ENCODE data around the gene HOXA7.

Gene HOXA7

GRCh38 chr7:27169658-27170425 is 13.4 kb upstream of the HOXA7 start:
- DNase-seq, result no peak

GRCh38 chr7:27168265-27168947 is 11.9 kb upstream of the HOXA7 start:
- DNase-seq, result no peak

DNA sequence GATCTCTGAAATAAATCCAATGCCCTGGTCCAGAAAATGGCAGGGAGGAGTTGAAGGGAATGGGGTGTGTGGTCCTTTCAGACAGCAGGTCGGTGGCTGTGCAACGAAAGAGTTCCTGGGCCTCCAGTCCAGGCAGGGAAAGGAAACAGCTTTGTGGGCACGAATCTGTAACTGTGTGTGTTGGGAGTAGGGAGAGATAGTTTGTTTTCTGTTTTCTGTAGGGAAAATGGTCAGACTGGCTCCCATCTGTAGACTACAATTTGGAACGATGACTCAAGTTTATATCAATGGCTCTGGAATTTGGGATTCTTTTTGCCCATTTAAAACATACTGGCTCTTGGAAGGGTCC is 11.4 kb upstream of the HOXA7 start:
- DNase-seq, result no peak

GRCh38 chr7:27166531-27167505 is 10.3 kb upstream of the HOXA7 start:
- DNase-seq, result no peak

GRCh38 chr7:27165996-27166530 is 9.6 kb upstream of the HOXA7 start:
- DNase-seq, result no peak

DNA sequence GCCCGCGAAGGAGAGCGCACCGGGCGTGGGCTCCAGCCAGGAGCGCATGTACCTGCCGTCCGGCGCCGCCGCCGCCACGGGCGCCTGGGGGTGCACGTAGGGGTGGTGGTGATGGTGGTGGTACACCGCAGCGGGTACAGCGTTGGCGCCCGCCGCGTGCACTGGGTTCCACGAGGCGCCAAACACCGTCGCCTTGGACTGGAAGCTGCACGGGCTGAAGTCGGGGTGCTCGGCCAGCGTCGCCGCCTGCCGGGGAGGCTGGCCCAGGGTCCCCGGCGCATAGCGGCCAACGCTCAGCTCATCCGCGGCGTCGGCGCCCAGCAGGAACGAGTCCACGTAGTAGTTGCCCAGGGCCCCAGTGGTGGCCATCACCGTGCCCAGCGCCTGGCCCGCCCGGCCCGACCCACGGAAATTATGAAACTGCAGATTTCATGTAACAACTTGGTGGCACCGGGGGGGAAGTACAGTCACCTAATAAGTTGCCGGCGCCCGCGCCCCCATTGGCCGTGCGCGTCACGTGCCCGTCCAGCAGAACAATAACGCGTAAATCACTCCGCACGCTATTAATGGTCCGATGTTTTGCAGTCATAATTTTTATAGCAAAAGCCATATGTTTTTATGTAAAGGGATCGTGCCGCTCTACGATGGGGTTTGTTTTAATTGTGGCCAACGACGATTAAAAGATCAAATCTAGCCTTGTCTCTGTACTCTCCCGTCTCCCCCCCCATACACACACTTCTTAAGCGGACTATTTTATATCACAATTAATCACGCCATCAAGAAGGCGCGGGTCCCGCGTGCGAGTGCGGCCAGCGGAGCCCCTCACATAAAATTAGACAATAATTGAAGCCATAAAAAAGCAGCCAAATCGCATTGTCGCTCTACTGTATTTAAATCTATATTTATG is 8.9 kb upstream of the HOXA7 start, which contains the start of gene HOXA9:
HOXA9 (minus strand) TSS at position 449 of the 907 bp plus-strand sequence; CDS start at position 369, 80 bp downstream.
- DNase-seq, result no peak

- no peak for DNase-seq
Measured at GRCh38 chr7:27164367-27165088, 8.1 kb upstream of the HOXA7 start.

- DNase-seq, result no peak
Measured at GRCh38 chr7:27164045-27164366, 7.5 kb upstream of the HOXA7 start.

DNA sequence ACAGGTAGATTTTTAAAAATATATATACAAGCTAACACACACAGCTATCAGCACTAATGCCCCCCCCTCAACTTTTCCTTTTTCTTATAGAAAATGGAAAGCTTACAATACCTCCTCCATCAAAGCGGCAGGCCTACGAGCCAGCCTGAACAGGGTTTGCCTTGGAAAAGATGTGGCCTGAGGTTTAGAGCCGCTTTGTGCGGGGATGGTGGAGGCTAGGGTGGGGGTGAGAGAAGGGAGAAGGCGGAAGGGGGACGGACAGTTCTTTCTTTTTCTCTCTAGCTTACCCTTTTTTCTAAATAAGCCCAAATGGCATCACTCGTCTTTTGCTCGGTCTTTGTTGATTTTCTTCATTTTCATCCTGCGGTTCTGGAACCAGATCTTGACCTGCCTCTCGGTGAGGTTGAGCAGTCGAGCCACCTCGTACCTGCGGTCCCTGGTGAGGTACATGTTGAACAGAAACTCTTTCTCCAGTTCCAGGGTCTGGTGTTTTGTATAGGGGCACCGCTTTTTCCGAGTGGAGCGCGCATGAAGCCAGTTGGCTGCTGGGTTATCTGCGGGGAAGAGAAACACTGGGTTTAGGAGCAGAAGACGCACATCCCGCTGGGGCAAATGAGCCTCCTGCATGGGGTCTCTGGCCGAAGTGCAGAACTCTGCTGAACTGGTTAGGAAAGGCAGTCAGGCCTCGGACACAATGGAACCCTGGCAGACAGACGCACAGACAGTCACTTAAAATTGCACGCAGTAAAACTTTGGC is 7.0 kb upstream of the HOXA7 start:
- no peak for DNase-seq

DNA sequence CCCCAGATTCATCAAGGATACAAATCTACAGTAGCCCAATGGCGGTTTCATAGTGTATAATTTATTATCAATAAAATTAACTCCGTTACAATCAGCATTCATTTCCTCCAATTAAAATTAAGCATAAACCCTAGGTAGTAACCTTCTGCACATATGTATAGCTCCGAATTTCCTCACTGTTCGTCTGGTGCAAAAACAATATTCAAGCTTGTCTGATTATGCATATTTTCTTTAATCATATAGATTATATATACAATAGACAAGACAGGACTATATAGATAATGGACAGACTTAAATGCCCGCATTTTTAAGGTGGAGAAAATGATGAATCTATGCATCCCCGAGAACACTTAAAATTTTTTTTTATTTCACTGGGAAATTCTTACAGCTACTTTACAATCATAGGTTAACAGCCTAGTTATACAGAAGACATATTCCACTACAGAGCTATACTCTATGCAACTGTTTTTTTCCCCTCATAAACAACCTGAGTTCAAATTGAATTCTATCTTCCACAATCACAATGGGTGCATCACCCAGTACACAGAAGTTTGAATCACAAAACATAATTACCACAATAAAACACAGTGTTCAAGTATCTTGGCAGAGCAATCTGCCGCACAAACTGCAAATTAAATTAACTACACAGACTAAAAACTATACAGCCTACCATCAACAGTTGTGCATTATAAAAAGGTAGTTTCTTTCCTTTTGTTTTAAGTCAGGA is 6.2 kb upstream of the HOXA7 start:
- DNase-seq, result no peak

GRCh38 chr7:27161721-27162560 is 5.5 kb upstream of the HOXA7 start:
- no peak for DNase-seq

- DNase-seq, result no peak
Measured at GRCh38 chr7:27161214-27161720, 4.8 kb upstream of the HOXA7 start.

- peak; percentile 69 for DNase-seq
Measured at GRCh38 chr7:27160546-27161213, 4.2 kb upstream of the HOXA7 start.

DNA sequence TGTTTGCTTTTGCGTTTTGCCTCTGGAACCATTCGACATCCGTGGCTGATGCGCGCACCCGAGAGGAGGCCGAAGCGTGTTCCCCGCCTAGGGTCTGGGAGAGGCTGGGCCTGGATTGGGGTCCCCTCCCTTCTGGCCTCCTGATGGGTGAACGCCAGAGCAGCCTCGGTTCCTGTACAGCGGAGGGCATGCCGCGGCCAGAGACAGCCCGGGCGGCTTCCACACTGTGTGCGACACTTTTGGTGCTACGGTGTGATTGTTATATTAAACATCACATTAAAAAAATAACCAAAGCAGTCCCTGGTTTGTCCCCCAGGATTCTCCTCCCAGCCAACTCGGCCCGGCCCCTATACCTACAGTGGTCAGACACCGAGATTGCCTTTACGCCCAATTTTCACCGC is 3.7 kb upstream of the HOXA7 start:
- DNase-seq, result no peak

- DNase-seq, result no peak
Measured at GRCh38 chr7:27159266-27160144, 3.0 kb upstream of the HOXA7 start.

DNA sequence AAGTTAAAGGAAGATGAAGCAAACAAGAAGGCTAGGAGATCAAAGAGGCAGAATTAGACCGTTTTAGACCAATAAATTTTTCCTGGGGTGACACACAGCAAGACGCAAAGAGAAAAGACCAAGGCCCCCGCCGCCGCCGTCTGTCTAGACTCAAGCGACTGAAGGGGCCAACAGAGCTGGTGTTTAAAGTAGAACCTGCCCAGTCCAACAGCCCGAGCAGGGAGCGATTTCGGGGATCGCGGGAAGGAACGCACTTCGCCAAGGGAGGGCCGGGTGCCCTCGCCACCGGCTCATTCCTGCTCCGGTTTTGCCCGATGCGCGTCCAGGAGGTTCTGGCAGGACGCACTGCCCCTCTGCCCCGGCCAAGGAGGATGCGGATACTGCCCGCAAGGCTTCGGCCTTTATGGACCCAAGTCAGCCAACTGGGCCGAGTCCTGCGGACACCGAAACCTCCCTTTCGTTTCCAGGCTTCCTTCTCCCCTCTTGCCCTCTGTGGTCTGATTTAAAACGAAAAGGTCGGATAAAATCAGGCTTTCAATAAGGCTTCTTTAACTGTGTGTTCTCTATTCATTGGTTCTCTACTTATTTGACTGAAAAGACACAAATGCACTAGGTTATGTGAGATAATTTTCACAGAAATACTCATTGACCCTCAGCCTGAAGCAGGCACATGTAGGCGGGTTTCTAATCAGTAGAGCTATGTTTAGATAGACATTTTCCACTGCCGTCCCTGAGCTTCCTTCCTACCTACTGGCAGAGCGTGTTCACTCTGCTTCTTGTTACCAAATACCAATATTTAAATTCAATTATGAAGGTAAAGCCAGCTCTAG is 2.2 kb upstream of the HOXA7 start:
- no peak for DNase-seq

Data from NCI-H226 (cell line).